Adrenal gland (tissue), 5 donors: ENCODE data around the gene ATP2C1.

Experiments used
- POLR2A ChIP-seq, 2 donors: fragments of 450-650 bp; IDR thresholded peaks; one replicate each; pipeline ENCODE4 v1.6.1; 2017; ENCODE audit warnings: antibody characterized with exemption in 2 of 2, mild to moderate bottlenecking in 2 of 2, moderate library complexity in 1 of 2
- TF ChIP-seq, protein P1 (sequence below), 6 experiments: fragments of 450-650 bp in 4 of 6; fragments of 200-600 bp in 2 of 6; sonication (generic) in 1 of 6; IDR thresholded peaks; 1 replicate in 5 of 6; 2 replicates in 1 of 6; pipeline versions ENCODE4 v1.5.1 to v1.8.0; 2016 to 2021; ENCODE audit warnings: antibody characterized with exemption in 6 of 6, mild to moderate bottlenecking in 2 of 6, moderate library complexity in 1 of 6
- donor health status: DM: no; HTN: no; CAD: no.

DNA sequence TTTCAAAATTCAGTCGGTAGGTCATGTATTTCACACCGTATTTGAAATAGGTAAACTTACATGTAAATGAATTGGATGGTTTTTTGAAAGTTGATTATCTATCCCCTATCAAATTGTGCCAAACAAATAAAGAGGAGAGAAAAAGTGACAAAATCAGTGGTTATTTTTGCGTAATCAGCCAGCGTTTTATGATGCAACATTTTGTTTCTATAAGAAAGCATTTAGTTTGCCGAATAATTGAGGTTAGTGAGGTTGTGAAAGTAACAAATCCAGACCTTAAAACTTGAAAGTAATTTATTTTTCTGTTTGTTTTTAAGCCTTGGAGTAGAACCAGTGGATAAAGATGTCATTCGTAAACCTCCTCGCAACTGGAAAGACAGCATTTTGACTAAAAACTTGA lies 103.4 kb downstream of the ATP2C1 start:
- TF ChIP-seq, protein P1, sequence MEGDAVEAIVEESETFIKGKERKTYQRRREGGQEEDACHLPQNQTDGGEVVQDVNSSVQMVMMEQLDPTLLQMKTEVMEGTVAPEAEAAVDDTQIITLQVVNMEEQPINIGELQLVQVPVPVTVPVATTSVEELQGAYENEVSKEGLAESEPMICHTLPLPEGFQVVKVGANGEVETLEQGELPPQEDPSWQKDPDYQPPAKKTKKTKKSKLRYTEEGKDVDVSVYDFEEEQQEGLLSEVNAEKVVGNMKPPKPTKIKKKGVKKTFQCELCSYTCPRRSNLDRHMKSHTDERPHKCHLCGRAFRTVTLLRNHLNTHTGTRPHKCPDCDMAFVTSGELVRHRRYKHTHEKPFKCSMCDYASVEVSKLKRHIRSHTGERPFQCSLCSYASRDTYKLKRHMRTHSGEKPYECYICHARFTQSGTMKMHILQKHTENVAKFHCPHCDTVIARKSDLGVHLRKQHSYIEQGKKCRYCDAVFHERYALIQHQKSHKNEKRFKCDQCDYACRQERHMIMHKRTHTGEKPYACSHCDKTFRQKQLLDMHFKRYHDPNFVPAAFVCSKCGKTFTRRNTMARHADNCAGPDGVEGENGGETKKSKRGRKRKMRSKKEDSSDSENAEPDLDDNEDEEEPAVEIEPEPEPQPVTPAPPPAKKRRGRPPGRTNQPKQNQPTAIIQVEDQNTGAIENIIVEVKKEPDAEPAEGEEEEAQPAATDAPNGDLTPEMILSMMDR (IDR thresholded peaks at IDR 0.05): no peak
- no peak for TF ChIP-seq POLR2A (IDR thresholded peaks at IDR 0.05)
